ENCODE measurements around the gene TNIK.

Gene TNIK

GRCh38 chr3:171013822-171014748 lies 446.1 kb downstream of the TNIK start:
- no peak for DNase-seq

GRCh38 chr3:171011873-171012336 lies 448.3 kb downstream of the TNIK start:
- DNase-seq, result no peak
